ENCODE results near the gene GPD2.

GPD2 gene

GRCh38 chr2:156536534-156536933, 100.4 kb downstream of the GPD2 start:
- no peak for DNase-seq

- DNase-seq = no peak
Observed at GRCh38 chr2:156537141-156537540, 101.0 kb downstream of the GPD2 start.

- no peak for DNase-seq
Observed at GRCh38 chr2:156538083-156538504, 101.9 kb downstream of the GPD2 start.

GRCh38 chr2:156539086-156539860, 103.1 kb downstream of the GPD2 start:
- no peak for DNase-seq

- no peak for DNase-seq
Observed at GRCh38 chr2:156540706-156541105, 104.5 kb downstream of the GPD2 start.

GRCh38 chr2:156541229-156541628, 105.0 kb downstream of the GPD2 start:
- no peak for DNase-seq

GRCh38 chr2:156541706-156542105, 105.5 kb downstream of the GPD2 start:
- DNase-seq = no peak

GRCh38 chr2:156548413-156548812, 112.2 kb downstream of the GPD2 start:
- DNase-seq = no peak

- no peak for DNase-seq
Observed at GRCh38 chr2:156553714-156554442, 117.7 kb downstream of the GPD2 start.

GRCh38 chr2:156561326-156561725, 125.1 kb downstream of the GPD2 start:
- DNase-seq = no peak

- DNase-seq = no peak
Observed at GRCh38 chr2:156562124-156562523, 125.9 kb downstream of the GPD2 start.

GRCh38 chr2:156563994-156564753, 128.0 kb downstream of the GPD2 start:
- DNase-seq = no peak

- DNase-seq = no peak
Observed at GRCh38 chr2:156565066-156565710, 129.0 kb downstream of the GPD2 start.

- no peak for DNase-seq
Observed at GRCh38 chr2:156573710-156574109, 137.5 kb downstream of the GPD2 start.

- DNase-seq = no peak
Observed at GRCh38 chr2:156574112-156574511, 137.9 kb downstream of the GPD2 start.

GRCh38 chr2:156576005-156576404, 139.8 kb downstream of the GPD2 start:
- DNase-seq = no peak

- no peak for DNase-seq
Observed at GRCh38 chr2:156580501-156580900, 144.3 kb downstream of the GPD2 start.

- DNase-seq = no peak
Observed at GRCh38 chr2:156581280-156581679, 145.1 kb downstream of the GPD2 start.

- DNase-seq = no peak
Observed at GRCh38 chr2:156585457-156585856, 149.3 kb downstream of the GPD2 start.

- DNase-seq = no peak
Observed at GRCh38 chr2:156586621-156587020, 150.4 kb downstream of the GPD2 start.

- peak; percentile 54 for DNase-seq
Observed at GRCh38 chr2:156589381-156590079, 153.4 kb downstream of the GPD2 start.

- DNase-seq = no peak
Observed at GRCh38 chr2:156590085-156590739, 154.0 kb downstream of the GPD2 start.

All from activated CD4-positive, alpha-beta T cell treated with anti-CD3 and anti-CD28 coated beads, Interleukin-10, Interleukin-2, amounts not matched to agents 100 ng/mL and 50 ng/mL, durations not matched to agents 16 hours and 8 hours (primary cell).